NCI-H1694 treated with DMSO at 0.1 percent for 48 hours (cell line): Measurements from ENCODE around the gene C9orf78.
A peak's percentile ranks its signal among the peaks of the same experiment; 100 is the strongest.

ENCODE experiments used
- DNase-seq: peaks from one replicate; lab custom pipeline; 2025; lab: John Stamatoyannopoulos, UW

Gene C9orf78, protein sequence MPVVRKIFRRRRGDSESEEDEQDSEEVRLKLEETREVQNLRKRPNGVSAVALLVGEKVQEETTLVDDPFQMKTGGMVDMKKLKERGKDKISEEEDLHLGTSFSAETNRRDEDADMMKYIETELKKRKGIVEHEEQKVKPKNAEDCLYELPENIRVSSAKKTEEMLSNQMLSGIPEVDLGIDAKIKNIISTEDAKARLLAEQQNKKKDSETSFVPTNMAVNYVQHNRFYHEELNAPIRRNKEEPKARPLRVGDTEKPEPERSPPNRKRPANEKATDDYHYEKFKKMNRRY

DNA sequence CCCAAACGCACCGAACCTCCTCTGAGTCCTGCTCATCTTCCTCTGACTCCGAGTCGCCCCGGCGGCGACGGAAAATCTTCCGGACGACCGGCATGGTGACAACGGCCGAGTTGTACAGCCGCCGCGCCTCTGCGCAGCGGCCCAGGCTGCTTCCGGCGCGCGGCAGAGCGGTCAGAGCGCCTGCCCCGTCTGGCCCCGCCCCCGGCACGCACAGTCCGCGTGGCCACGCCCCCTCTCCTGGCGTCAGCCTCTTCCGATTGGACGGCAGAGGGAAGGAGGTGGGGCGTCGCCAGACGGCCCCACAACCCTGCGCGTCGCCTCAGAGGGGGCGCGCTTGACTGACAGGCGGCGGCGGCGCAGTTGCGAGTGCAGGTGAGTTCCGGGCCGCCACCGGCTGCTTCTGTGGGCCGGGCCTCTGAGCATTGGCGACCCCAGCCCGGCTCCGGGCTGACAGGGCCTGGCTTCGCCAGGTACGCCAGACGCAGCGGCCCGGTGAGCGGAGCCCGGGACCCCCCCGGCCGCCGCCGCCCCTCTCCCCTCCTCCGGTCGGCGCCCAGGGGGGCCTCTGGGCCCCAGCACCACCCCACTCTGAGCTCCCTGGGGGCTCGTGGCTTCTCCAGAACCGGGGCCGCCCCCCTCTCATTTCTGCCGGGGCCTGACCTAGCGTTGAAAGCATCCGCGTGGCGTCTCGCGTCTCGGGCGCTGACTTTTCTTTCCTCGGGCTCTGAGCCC is at the start of gene C9orf78, which contains the start of gene USP20:
TSS of gene C9orf78 (minus strand) at position 148 of the 732 bp plus-strand sequence. CDS start at position 94, 54 bp downstream.
TSS of gene USP20 (plus strand) at position 331 of the 732 bp plus-strand sequence. CDS start 17,098 bp downstream, outside the sequence.
- DNase-seq = peak; percentile 83

DNA sequence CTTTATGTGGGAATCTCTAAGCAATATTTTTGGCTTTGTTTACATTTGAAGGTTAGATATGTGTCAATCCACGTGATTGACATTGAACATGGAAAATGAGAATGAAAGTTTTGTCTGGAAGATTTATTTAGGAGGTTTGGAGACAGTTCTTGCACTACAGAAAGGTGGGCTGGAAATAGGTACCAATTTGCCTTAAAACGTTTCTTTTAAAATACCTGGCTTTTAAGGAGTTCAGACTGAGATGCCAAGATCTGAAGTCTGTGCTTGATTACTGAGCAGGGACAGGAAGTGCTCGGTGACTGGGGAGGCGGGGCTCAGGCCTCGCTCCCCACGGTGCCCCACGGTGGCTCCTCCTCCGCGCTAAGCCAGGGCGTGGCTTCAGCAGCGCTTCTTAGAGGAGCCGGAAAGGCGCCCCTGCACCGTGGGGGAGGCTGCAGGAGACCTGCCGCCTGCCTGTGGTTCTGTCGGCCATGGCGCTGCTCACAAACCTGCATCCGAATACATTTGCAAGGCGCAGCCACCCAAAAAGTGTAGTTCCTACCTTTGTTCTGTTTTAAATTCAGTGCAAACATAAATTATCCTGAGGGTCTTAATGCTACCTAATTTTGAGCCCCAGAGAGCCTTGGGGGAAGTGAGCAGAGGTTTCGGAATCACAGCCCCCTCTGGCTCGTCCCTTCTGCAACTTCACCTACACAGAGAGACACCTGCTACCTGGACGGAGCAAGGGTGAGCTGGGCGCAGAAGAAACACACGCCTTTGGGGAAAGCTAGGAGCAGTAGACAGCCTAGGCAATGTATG is 49.3 kb upstream of the C9orf78 start:
- DNase-seq = no peak

DNA sequence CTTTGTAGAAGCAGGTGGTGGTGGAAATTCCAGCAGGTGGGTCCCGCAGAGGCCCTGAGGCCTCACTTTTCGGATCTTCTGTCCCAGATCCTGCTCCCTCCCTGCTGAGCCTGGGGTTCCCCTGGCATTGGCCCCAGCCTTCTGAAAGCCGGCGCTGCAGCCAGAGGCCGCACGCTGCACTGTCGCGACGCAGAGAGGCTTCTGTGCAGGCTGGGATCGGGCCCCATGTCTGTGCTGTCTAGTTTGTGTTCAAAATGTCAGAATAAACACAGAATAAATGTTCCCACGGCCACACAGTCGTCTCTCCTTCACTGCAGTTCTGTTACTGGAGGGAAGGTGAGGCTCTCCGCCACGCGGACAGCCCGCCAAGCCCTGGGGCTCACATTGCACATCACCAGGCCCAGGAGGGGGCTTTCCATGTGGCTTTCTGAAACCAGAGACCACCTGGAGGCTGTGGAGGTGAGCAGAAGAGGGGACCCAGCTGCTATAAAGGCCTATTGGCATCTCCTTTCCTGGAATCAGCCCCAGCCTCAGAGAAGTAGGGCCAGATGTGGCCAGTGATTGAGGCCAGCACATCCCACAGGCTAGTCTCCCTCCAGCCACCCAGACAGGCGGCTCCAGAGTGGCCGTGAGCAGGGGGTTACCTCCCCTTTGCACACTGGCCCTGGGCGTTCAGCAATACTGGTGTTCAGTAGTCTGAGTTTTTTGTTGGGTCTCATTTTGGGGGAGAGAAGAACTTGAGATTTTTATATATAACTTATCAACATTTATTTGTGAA is 46.7 kb upstream of the C9orf78 start:
- DNase-seq = no peak

DNA sequence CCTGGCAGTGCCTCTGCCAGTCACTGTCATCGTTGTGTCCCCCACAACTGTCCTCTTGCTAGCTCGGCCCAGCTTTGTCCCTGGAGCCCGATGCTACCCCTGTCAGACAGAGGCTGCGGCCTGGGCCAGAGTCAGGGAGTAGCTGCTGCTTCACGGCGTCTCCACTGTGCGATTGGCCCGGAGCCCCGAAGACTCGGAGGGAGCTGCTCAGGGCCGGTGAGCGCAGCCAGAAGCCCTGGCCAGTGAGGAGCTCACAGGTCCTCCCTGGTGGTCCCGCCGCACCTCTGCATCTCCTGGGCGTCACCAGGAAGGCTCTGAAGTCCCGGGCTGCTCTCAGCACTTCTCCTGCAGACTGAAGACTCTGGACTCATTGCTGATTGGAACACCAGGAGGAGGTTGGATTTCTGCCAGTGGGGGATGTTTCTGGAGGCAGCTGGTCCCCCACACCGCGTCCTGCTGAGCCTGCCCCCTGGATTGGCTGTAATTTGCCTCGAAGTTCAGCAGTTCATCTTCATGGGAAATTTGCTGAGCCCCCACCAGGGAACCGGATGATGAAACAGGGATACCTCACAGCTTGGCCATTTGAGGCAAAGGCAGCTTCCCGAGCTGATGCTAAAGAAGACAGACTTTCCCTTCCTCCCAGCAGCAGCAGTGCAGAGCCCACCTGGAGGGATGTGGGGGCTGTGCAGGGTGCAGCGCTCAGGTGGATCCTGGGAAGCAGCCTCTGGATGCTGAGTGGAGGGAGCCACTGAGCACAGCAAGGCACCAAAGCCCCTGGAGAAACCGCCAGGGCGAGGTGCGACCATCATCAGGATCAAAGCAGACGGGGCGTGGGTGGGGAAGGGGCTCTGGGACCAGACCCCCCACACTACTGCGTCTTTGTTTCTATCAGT is 45.8 kb upstream of the C9orf78 start:
- no peak for DNase-seq

DNA sequence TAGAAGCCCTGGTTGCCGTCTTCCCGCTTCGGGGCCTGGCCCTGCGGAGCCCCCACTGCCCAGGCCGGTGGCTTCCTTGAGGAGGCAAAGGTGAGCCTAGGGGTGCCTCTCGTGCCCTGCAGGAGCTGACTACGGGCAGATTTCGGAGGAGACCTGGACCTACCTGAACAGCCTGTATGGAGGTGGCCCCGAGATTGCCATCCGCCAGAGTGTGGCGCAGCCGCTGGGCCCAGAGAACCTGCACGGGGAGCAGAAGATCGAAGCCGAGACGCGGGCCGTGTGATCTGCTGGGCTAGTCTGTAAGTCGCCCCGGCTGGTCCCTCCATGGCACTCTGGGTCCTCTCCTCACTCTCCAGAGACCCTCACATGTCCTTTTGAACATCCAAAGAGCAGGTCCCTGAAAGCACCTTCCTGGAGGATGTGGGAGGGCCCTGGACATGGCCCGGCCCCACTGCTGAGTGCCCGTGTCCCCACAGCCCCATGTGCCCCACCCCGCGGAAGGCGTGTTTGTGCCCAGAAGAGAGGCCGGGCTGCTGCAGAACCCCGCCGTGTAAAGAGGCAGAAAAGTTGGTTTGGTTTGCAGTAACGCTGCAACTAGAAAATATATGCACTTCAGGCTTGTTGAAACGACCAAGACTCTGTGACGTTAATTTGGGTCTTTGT is 45.0 kb upstream of the C9orf78 start:
- no peak for DNase-seq

DNA sequence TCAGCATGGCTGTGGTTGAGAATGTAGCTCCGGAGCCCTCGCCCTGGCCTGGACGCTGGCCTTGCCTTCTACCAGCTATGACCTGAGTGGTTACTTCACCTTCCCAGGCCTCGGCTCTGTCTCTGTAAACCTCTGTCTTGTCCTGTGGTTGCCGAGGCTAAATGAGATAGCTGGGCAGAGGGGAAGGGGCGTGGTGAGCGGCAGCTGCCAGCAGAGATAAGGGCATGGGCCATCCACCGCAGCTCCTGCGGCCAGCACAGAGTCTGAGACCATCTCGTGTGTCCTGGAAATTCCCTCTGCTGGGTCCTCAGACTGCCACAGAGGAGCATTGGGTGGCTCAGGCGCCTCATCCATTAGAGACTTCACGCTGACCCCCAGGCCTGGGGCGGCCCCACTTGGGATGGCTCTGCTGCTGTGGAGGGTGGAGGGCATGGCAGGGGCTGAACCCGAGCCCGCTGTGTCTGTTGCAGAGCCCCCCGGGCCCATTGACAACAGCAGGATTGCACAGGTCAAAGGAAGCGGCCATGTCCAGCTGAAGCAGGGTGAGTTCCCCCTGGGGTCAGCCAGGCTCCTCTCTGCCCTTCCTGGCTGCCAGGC is 44.1 kb upstream of the C9orf78 start:
- DNase-seq = no peak

DNA sequence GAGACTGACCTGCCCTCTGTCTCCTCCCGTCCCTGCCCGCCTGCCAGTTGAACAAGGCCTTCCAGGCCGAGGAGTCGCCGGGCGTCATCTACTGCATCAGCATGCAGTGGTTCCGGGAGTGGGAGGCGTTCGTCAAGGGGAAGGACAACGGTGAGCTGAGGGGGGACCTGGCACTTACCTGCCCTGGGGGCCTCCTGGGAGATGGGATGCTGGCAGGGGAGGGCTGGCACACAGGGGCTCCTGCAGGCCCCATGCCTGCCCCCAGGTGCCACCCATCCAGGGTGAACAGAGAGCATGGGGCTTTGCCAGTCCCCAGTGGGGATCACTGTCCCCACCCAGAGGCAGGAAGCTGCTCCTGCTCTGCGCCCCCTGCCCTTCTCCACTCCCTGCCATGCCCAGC is 43.2 kb upstream of the C9orf78 start:
- no peak for DNase-seq

DNA sequence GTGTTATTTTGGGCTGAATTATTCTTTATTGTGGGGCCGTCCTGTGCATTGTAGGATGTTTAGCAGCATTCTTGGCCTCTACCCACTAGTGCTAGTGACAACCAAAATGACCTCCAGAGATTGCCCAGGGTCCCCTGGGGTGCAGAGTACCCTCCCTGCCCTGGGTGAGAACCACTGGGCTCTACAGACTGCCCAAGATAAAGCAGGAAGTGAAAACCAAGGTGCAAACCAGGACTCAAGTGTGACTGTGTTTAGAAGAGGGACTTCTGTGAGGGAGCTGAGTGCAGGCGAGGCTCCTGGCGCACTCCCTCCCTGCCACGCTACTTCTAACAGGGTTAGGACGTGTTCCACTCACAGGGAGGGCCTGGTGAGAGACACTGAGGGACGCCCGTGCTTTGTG is 41.7 kb upstream of the C9orf78 start:
- DNase-seq = no peak

DNA sequence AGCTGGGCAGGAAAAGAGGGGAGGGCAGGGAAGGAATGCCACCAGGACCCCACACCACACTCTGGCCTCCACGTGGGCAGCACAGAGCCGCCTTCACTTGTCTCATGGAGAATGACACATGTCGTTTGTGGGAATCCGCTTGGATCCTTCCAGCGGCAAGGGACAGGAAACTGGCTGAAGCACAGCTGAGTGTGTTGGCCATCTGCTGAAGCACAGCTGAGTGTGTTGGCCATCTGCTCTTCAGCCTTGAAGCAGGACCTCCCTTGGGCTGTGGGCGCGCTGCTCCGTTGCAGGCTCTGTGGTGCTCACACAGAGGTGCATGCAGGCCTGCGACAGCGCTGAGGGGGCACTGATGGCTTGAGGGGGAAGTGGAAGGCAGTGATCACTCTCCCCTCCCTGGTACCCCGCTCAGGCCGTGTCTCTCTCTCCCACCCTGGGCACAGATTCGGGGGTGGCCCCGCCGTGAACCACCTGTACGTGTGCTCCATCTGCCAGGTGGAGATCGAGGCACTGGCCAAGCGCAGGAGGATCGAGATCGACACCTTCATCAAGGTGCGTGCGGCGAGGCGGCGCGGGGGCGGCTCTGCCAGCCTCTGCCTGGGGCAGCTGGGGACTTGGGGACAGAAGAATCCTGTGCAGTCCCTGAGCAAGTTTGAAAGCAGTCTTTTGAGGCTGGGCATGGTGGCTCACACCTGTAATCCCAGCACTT is 40.8 kb upstream of the C9orf78 start:
- peak; percentile 19 for DNase-seq

DNA sequence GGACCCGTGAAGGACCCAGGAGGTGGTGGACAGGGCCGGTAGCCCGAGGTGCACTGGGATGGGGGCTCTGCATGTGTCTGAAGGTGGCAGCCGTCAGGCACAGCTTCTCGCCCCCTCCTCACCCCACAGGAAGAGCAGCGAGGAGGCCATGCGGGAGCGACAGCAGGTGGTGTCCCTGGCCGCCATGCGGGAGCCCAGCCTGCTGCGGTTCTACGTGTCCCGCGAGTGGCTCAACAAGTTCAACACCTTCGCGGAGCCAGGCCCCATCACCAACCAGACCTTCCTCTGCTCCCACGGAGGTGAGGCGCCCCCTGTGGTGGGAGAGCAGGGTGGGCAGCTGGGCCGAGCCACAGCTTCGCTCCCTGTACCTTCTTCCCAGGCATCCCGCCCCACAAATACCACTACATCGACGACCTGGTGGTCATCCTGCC is 40.1 kb upstream of the C9orf78 start:
- DNase-seq = no peak

DNA sequence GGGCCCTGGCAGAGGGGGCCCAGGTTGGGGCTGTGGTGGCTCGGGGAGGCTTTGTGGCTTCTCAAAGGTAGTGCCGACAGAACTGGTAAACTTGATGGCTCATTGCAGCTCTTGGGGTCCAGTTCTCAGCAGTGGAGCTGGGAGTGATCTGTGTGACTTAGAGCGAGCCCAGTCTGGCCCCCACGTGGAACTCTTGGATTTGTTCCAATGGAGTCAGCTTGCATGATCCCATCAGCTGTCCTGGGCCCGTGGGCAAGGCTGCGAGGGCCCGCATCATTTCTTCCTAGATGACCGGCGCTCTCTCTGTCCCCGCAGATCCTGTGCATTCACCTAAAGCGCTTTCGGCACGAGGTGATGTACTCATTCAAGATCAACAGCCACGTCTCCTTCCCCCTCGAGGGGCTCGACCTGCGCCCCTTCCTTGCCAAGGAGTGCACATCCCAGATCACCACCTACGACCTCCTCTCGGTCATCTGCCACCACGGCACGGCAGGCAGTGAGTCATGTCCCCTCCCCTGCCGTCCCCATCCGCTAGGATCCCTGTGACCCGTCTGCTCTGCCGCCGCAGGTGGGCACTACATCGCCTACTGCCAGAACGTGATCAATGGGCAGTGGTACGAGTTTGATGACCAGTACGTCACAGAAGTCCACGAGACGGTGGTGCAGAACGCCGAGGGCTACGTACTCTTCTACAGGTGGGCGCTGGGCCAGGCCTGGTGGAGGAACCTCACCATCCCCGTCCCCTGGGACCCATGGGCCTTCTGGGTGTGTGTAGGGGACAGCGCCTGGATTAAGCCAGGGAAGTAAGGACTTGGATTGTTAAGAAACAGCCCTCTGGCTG is 39.4 kb upstream of the C9orf78 start:
- no peak for DNase-seq

DNA sequence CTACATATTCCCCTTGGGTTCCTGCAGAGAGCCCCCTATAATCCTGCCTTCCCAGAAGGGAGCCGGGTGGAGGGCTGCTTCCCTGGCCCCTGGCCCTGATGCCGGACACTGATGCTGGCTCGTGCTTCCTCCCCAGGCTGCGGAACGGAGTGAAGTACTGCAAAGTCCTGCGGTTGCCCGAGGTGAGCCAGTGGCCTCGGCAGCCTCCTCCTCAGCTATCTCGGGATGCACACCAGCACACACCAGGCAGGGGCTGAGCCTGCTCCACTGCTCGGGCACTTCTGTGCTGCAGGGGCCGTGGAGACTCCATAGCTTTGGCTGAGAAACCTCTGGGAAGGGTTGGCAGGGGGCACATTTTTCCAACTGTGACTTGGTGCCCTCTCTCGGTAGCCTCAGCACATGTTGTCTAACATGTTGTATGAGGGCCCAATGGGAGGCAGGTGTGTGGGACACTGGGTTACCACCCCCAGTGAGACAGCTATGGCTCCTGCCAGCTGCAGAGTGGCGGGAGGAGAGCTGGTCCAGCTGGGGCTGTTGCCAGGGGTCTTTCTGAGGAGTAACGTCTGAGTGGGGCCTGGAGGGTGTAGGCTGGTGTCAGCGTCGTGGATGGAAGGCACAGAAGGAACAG is 38.6 kb upstream of the C9orf78 start:
- DNase-seq = no peak

DNA sequence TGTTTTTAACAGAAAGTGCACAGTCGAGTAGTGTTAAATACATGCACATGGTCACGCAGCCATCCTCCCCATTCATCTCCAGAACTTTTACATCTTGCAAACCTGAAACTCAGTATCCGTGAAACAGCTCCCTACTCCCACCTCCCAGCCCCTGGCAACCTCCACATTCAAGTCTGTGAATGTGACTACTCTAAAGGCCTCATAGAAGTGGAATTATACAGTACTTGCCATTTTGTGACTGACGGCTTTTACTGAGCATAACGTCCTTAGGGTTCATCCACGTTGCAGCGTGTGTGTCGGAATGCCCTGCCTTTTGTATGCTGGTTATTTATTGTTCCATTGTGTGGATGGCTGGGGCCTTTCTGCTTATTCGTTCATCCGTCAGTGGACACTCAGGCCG is 36.0 kb upstream of the C9orf78 start:
- DNase-seq = no peak

DNA sequence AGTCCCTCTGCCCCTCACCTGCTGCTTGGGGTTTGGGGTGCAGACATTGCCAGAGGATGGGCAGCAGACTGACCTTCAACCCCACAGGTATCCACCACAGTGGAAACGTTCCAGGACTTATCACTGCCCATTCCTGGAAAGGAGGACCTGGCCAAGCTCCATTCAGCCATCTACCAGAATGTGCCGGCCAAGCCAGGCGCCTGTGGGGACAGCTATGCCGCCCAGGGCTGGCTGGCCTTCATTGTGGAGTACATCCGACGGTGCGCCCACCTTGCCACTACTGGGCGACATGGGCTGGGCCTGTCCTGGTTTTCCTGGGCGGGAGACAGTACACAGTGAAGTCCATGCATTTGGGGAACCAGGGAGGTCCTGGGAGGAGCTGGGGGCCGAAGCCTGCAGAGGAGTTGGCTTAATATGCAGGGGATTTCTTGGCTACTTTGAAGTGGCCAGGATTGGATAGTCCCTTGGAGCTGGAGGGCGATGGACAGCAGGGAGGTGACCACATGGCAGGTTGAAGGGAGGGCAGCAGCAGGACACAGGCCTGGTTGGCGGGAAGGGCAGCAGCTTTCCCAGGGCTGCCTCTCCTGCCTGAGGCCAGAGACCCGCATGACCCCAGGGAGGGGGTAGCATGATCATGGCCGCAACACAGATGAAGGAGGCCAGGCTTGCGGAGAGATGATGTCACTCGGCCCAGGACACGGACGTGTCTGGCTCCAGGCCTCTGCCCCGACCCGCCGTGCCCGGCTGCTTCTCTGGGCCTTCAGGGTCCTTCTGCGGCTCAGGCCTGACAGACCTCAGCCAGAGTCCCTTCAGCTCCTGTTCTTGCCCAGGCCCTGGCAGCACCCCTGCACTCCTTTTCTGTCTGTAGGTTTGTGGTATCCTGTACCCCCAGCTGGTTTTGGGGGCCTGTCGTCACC is 34.8 kb upstream of the C9orf78 start:
- DNase-seq = no peak

DNA sequence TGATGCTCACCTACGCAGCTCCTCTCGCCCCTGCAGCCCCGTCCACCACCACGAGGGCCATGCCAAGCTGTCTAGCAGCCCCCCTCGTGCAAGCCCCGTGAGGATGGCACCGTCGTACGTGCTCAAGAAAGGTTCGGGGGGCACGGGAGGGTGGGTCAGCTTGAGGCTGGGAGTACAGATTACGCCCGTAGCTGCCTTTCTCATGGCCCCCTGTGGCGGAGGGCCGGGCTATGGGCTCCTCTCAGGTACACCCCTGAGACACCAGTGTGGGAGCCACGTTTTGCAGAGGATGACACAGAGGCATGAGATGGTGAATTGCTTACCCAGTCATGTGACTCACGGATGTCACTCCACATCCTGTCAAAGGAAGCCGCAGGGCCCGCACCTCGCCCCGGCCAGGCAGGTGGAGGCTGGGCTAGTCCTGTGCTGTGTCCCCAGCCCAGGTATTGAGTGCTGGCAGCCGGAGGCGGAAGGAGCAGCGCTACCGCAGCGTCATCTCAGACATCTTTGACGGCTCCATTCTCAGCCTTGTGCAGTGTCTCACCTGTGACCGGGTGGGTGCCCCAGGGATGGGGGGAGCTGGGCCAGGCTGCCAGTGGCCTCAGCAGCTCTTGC is 33.9 kb upstream of the C9orf78 start:
- no peak for DNase-seq
